CD14-positive monocyte (primary cell): ENCODE results near the gene ETFDH. TPM values are rescaled to one million over a fixed set of nuclear protein-coding genes. Genes with fewer than 3 reads are reported as not detected.
A peak's percentile ranks its signal among the peaks of the same experiment; 100 is the strongest.

Experiments
- DNase-seq, 3 donors: peaks; one replicate each; pipeline ENCODE4 v3.0.0-alpha.2; 2011 to 2022
- H2AFZ ChIP-seq: 2 replicates; pipeline ENCODE4 v1.6.0; 2012; ENCODE audit warnings: mild to moderate bottlenecking, low read depth, low read length, inconsistent platforms; ENCODE audit not compliant: insufficient read depth, poor library complexity, severe bottlenecking
- H3K27ac ChIP-seq, 2 donors: 1 replicate in 1 of 2; 2 replicates in 1 of 2; pipeline ENCODE4 v1.5.1; 2012 to 2013; ENCODE audit warnings: low read length in 2 of 2, control low read depth in 1 of 2, inconsistent platforms in 1 of 2, low read depth in 1 of 2, mild to moderate bottlenecking in 1 of 2
- H3K27me3 ChIP-seq, 2 donors: one replicate each; pipeline versions ENCODE4 v1.6.0 to v1.6.1; 2011 to 2013; ENCODE audit warnings: low read length in 2 of 2; ENCODE audit not compliant: control insufficient read depth in 2 of 2, insufficient read depth in 2 of 2
- H3K36me3 ChIP-seq, 2 donors: replicated peaks in 1 of 2; 1 replicate in 1 of 2; 2 replicates in 1 of 2; pipeline versions ENCODE4 v1.5.1 to v1.6.1; 2012 to 2013; ENCODE audit warnings: low read length in 2 of 2, control low read depth in 1 of 2, inconsistent platforms in 1 of 2, mild to moderate bottlenecking in 1 of 2; ENCODE audit not compliant: insufficient read depth in 2 of 2, control insufficient read depth in 1 of 2
- H3K4me1 ChIP-seq, 2 donors: 1 replicate in 1 of 2; 2 replicates in 1 of 2; pipeline versions ENCODE4 v1.5.1 to v1.6.1; 2012 to 2013; ENCODE audit warnings: low read length in 2 of 2, control low read depth in 1 of 2, inconsistent platforms in 1 of 2, mild to moderate bottlenecking in 1 of 2, moderate library complexity in 1 of 2; ENCODE audit not compliant: insufficient read depth in 2 of 2, control insufficient read depth in 1 of 2
- H3K4me2 ChIP-seq: replicated peaks from 2 replicates; pipeline ENCODE3; 2012; ENCODE audit warnings: low read length, moderate library complexity, mild to moderate bottlenecking; ENCODE audit not compliant: poor library complexity, severe bottlenecking; ENCODE audit errors: extremely low read depth
- H3K4me3 ChIP-seq, 3 experiments: fragments of 200-600 bp in 1 of 3; sonication (generic) in 1 of 3; replicated peaks in 1 of 3; 1 replicate in 2 of 3; 2 replicates in 1 of 3; pipeline ENCODE4 v1.5.1; 2011 to 2013; ENCODE audit warnings: low read length in 3 of 3, mild to moderate bottlenecking in 3 of 3, control low read depth in 2 of 3, low read depth in 2 of 3, inconsistent platforms in 1 of 3, moderate library complexity in 1 of 3
- H3K79me2 ChIP-seq: 2 replicates; pipeline ENCODE4 v1.6.0; 2012; ENCODE audit warnings: mild to moderate bottlenecking, control low read depth, inconsistent platforms, low read length, moderate library complexity; ENCODE audit not compliant: insufficient read depth
- H3K9ac ChIP-seq: 2 replicates; pipeline ENCODE4 v1.6.0; 2017; ENCODE audit warnings: low read length, mild to moderate bottlenecking; ENCODE audit not compliant: insufficient read depth, poor library complexity, severe bottlenecking
- H3K9me3 ChIP-seq, 2 donors: replicated peaks in 1 of 2; 1 replicate in 1 of 2; 2 replicates in 1 of 2; pipeline versions ENCODE4 v1.5.1 to v1.6.1; 2012 to 2013; ENCODE audit warnings: low read length in 2 of 2, control low read depth in 1 of 2; ENCODE audit not compliant: control insufficient read depth in 1 of 2, insufficient read depth in 1 of 2
- H4K20me1 ChIP-seq: 2 replicates; pipeline ENCODE4 v1.6.0; 2012; ENCODE audit warnings: mild to moderate bottlenecking, low read length, control low read depth, moderate library complexity; ENCODE audit not compliant: insufficient read depth
- H3K27ac Mint-ChIP-seq, 7 donors: one replicate each; pipeline ENCODE4 v1.8.0; 2020; ENCODE audit warnings: mild to moderate bottlenecking in 7 of 7, mixed read lengths in 7 of 7, moderate library complexity in 6 of 7, inconsistent platforms in 2 of 7
- H3K27me3 Mint-ChIP-seq, 3 donors: one replicate each; pipeline ENCODE4 v1.8.0; 2021 to 2022; ENCODE audit warnings: low read depth in 3 of 3, mild to moderate bottlenecking in 3 of 3, mixed read lengths in 3 of 3, moderate library complexity in 3 of 3, inconsistent platforms in 1 of 3
- H3K36me3 Mint-ChIP-seq, 2 donors: one replicate each; pipeline ENCODE4 v1.8.0; 2020; ENCODE audit warnings: mixed read lengths in 2 of 2, inconsistent platforms in 1 of 2, mild to moderate bottlenecking in 1 of 2
- H3K4me1 Mint-ChIP-seq: one replicate; pipeline ENCODE4 v1.8.0; 2020; ENCODE audit warnings: mild to moderate bottlenecking, mixed read lengths
- H3K4me3 Mint-ChIP-seq, 2 donors: one replicate each; pipeline ENCODE4 v1.8.0; 2020; ENCODE audit warnings: mild to moderate bottlenecking in 2 of 2, mixed read lengths in 2 of 2, moderate library complexity in 1 of 2
- H3K9me3 Mint-ChIP-seq, 7 donors: one replicate each; pipeline ENCODE4 v1.8.0; 2020 to 2022; ENCODE audit warnings: mixed read lengths in 7 of 7, mild to moderate bottlenecking in 6 of 7, moderate library complexity in 6 of 7, inconsistent platforms in 2 of 7
- CTCF ChIP-seq: fragments of 200-600 bp; IDR thresholded peaks from one replicate; pipeline ENCODE4 v1.8.0; 2022; ENCODE audit warnings: antibody characterized with exemption, mild to moderate bottlenecking
- WGBS: methylation state at CpG from one replicate; pipeline ENCODE4 v1.1.5; 2013; ENCODE audit warnings: missing lambda C conversion rate; ENCODE audit not compliant: insufficient coverage; 5-methylcytosine and 5-hydroxymethylcytosine counted together
- intact Hi-C, 2 donors: fragments of 100-400 bp; cut with micrococcal nuclease; formaldehyde crosslinking; loops; one replicate each; pipeline versions ENCODE4 v1.15.0 to v1.15.1; 2023
- polyA plus RNA-seq, 3 donors: library from polyadenylated mRNA; depleted of rRNA in 1 of 3; unstranded in 2 of 3; stranded (reverse) in 1 of 3; fragments of 300-500 nt in 2 of 3; fragments of >200 nt in 1 of 3; fragmentation: Illumina TruSeq in 2 of 3; gene quantifications; 1 replicate in 2 of 3; 2 replicates in 1 of 3; pipeline ENCODE4 v1.2.3, GENCODE V29; 2012 to 2021

The ETFDH gene
- polyA plus RNA-seq, 3 donors = 11.9 to 17.8 (median 16.8) TPM

- H3K4me3 ChIP-seq = no peak overlapping the region
- WGBS = 43% methylated on average over 1 of the region's 2 CpGs
- H3K4me1 Mint-ChIP-seq = no peaks in the 10 kb centered on the region
Measured at GRCh38 chr4:158682066-158682465, 10.0 kb downstream of the ETFDH start.

GRCh38 chr4:158688813-158689212 is 16.7 kb downstream of the ETFDH start:
- WGBS = no CpG with 5 or more reads among the region's 1 CpG
- H3K27ac Mint-ChIP-seq = no peak overlapping the region

More at GRCh38 chr4:158682066-158682465, 10.0 kb downstream of the ETFDH start:
- Histone ChIP-seq H3K27me3 (no peaks in the 10 kb centered on the region), H3K27ac (no peak overlapping the region), H3K36me3 (peaks cover 22 to 70% of the 10 kb centered on the region in 2 donors), H3K9ac (no peak overlapping the region), H3K4me2 (no peak overlapping the region), H3K9me3 (no peaks in the 10 kb centered on the region), H2AFZ (no peak overlapping the region), H4K20me1 (no peaks in the 10 kb centered on the region), H3K79me2 (peaks cover 9% of the 10 kb centered on the region), H3K4me1 (no peaks in the 10 kb centered on the region)
- TF ChIP-seq CTCF = no peak
- H3K27ac Mint-ChIP-seq = peak overlapping the region in 1 of 7 donors; percentile 30
- no peak for DNase-seq
- H3K9me3 Mint-ChIP-seq = no peaks in the 10 kb centered on the region
- peaks cover 37 to 57% of the 10 kb centered on the region in 2 donors for H3K36me3 Mint-ChIP-seq
- intact Hi-C loops = no loop called here
- no peaks in the 10 kb centered on the region for H3K27me3 Mint-ChIP-seq
- H3K4me3 Mint-ChIP-seq = no peak overlapping the region

More at GRCh38 chr4:158688813-158689212, 16.7 kb downstream of the ETFDH start:
- Histone ChIP-seq H3K9me3 (no peaks in the 10 kb centered on the region), H3K9ac (no peak overlapping the region), H3K27me3 (no peaks in the 10 kb centered on the region), H3K36me3 (peaks cover 31 to 65% of the 10 kb centered on the region in 2 donors), H3K4me3 (no peak overlapping the region), H4K20me1 (no peaks in the 10 kb centered on the region), H3K79me2 (no peaks in the 10 kb centered on the region), H3K4me2 (no peak overlapping the region), H3K27ac (no peak overlapping the region), H3K4me1 (no peaks in the 10 kb centered on the region), H2AFZ (no peak overlapping the region)
- Mint-ChIP-seq H3K9me3 (no peaks in the 10 kb centered on the region), H3K4me3 (no peak overlapping the region), H3K27me3 (no peaks in the 10 kb centered on the region), H3K36me3 (peaks cover 59 to 67% of the 10 kb centered on the region in 2 donors), H3K4me1 (no peaks in the 10 kb centered on the region)
- no peak for TF ChIP-seq CTCF
- DNase-seq = no peak
- intact Hi-C loops = no loop called here
